Measurements from ENCODE around the gene AOPEP.

DNA sequence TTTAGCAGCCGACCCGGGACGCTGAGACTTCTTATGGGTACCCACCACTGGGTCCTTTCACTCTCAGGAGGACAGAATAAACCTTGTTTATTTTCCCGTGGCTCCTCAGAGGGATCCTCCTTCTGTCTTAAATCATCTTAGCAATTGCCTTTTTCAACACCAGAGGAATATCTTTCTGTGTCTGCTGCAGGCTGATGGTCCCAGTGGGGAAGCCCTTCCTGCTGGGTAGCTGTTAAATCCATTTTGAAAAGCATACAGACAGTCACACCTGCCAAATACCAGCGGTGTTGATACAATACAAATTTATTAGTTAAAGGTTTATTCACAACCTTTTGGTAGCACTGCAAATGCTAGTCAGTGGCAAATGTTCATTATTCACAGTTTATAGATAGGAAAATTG lies 222.9 kb downstream of the AOPEP start:
- TF ChIP-seq POLR2AphosphoS5 (IDR thresholded peaks at IDR 0.05), result no peak
- TF ChIP-seq, protein P1, sequence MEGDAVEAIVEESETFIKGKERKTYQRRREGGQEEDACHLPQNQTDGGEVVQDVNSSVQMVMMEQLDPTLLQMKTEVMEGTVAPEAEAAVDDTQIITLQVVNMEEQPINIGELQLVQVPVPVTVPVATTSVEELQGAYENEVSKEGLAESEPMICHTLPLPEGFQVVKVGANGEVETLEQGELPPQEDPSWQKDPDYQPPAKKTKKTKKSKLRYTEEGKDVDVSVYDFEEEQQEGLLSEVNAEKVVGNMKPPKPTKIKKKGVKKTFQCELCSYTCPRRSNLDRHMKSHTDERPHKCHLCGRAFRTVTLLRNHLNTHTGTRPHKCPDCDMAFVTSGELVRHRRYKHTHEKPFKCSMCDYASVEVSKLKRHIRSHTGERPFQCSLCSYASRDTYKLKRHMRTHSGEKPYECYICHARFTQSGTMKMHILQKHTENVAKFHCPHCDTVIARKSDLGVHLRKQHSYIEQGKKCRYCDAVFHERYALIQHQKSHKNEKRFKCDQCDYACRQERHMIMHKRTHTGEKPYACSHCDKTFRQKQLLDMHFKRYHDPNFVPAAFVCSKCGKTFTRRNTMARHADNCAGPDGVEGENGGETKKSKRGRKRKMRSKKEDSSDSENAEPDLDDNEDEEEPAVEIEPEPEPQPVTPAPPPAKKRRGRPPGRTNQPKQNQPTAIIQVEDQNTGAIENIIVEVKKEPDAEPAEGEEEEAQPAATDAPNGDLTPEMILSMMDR (IDR thresholded peaks at IDR 0.05 in 8 of 11, conservative IDR thresholded peaks at IDR 0.05 in 3 of 11), result no peak

Measured in spleen (tissue), 7 donors.